M059J (cell line): ENCODE results near the gene TNK2. TPM values are rescaled to one million over a fixed set of nuclear protein-coding genes. Genes with fewer than 3 reads are reported as not detected.
"Not testable (repeated sequence)": the region's sequence is repeated elsewhere in the genome, so short reads cannot be mapped to it uniquely, and the experiment has no call there.

Experiments used
- DNase-seq: peaks from one replicate; pipeline ENCODE4 v3.0.0-alpha.2; 2012; ENCODE audit warnings: low read depth
- total RNA-seq: library from RNA; depleted of rRNA; stranded (reverse); fragments of >200 nt; shearing (Covaris generic); gene quantifications from 2 replicates; pipeline ENCODE4 v1.2.3, GENCODE V29; 2014

TNK2 gene
- total RNA-seq, 1 experiment from 2014 or later, result 13.9 TPM

- DNase-seq, result no peak
Observed at GRCh38 chr3:195885036-195885891, 23.1 kb downstream of the TNK2 start.

DNA sequence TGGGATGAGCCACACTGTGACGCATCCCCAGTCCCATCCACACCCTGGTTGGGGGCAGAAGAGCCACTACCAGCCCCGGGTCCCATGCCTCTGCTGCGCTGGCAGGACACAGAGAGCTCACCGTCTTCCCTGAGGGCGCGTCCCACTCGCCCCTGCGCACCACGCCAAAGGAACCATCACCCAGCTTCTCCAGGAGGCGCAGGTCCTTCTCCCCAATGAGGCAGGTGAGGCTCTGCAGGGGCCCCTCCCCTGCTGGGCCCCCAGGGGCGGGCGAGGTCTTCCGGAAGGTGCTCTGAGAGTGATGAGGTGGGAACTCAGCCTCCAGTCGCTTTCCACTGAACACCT is 23.7 kb downstream of the TNK2 start:
- DNase-seq, result no peak

- no peak for DNase-seq
Observed at GRCh38 chr3:195883801-195884200, 24.6 kb downstream of the TNK2 start.

DNA sequence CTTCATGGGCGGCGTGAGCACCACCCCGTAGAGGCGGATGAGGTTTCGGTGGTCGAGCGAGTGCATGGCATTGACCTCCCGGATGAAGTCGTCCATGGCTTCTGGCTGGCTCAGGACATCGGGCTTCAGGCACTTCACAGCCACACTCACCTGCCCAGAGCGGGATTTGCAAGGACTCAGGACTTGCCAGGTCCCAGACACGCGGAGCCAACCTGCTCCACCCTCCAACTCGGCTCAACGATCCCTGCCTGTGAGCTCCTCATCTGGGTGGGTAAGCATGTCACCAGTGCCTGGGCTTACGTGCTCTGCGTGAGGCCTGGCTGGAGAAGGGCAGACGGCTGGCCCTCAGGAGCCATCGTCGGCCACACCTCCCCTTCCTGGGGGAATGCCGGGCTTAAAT is 25.2 kb downstream of the TNK2 start:
- DNase-seq, result no peak

DNA sequence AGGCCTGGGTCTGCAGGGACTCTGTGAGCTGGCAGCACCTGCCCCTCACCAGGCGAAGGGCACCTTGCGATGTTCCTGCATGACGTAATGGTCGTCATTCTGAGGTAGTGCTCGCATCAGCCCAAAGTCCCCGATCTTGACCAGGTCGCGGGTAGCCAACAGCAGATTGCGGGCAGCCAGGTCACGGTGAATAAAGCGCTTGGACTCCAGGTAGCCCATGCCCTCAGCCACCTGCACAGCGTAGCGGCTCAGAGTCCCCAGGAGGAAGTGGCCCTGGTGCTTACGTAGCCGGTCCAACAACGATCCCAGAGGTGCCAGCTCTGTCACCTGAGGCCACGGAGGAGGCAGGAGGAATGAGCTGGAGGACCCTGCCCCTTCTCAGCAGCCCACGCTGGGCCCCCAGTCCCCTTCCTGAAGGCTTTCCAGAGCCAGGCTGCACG is 26.3 kb downstream of the TNK2 start:
- DNase-seq, result no peak

GRCh38 chr3:195881276-195881988 is 26.9 kb downstream of the TNK2 start:
- DNase-seq, result no peak

DNA sequence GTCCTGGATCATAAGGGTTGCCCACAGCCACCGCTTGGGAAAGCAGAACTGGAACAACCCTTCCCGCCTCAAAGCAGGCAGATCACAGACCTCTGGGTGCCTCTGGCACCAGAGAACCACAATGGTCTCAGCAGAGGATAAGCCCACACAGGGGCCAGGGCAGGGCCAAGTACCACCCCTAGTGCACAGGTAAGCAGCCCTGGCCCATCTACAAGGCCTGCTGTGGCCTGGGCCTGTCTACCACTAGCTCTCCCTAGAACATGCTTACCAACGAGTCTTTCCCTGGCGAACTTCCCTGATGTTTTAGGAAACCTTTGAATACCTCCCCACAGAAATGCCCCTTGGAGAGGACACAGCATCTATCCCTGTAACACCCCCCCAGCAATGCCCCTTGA is 28.3 kb downstream of the TNK2 start:
- DNase-seq, result no peak

GRCh38 chr3:195879416-195880036 is 28.8 kb downstream of the TNK2 start:
- DNase-seq, result no peak

GRCh38 chr3:195878424-195879274 is 29.7 kb downstream of the TNK2 start:
- no peak for DNase-seq

DNA sequence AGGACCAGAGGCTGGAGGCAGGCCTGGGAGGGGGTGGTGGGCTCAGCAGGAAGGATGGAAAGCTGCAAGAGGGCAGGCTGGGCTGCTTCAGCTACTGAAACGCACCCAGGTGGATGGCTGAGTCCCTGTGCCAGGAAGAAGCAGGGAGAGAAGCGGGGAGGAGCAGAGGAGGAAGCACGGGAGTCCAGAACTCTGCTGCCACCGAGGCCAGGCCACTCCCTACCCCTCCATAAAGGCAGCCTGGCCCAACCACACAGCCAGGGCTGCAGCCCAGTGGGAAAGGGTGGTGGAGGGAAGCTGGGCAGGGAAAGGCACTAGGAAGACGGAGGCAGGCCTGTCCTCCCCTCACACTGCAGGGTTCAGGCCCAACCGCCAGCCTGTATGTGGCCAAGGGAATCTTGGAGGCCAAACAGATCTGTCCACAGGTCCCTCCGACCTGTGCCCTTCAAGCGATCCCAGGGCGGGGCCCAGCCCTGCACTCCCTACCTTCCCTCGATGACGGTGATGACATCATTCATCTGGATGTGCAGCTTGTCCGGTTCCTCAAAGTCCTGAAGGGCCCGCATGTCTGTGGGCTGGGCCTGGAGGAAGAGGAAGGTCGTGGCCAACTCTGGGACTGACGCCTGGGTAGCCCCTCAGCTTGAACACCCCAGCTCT is 30.5 kb downstream of the TNK2 start:
- no peak for DNase-seq

- no peak for DNase-seq
Observed at GRCh38 chr3:195877136-195877715, 31.1 kb downstream of the TNK2 start.

DNA sequence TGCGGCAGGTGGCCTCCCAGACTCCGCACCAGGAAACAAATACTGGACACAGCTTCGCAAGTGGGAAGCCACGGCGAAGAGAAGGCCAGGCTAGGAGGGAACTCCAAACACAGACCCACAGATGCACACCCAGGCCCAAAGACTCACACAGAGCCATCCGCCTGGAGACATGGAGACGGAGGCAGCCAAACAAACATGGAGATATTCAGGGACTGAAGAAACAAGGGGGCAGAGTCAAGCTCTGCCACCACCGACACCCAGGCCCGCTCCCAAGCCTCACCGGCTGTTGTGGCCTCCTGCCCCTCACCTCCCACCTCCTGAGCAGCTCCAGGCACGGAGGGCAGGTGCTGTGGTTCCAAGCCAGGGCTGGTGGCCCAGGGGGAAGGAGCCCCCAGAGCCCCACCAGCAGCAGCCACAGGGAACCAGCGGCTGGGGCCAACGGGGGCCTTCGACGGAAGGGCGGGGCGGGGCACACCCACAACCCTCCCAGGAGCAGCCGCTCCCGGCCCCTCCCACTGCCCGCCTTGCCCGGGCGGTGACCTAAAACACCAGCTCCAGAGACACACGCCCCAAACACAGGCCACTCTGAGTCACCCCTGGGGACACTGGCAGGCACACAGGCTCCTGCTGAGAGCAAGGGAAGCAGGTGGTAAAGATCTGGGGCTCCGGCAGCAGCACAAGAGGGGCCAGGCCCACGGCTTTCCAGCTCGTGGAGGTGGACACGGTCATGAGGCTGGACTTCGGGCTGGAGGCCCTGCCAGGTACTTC is 31.9 kb downstream of the TNK2 start:
- no peak for DNase-seq

DNA sequence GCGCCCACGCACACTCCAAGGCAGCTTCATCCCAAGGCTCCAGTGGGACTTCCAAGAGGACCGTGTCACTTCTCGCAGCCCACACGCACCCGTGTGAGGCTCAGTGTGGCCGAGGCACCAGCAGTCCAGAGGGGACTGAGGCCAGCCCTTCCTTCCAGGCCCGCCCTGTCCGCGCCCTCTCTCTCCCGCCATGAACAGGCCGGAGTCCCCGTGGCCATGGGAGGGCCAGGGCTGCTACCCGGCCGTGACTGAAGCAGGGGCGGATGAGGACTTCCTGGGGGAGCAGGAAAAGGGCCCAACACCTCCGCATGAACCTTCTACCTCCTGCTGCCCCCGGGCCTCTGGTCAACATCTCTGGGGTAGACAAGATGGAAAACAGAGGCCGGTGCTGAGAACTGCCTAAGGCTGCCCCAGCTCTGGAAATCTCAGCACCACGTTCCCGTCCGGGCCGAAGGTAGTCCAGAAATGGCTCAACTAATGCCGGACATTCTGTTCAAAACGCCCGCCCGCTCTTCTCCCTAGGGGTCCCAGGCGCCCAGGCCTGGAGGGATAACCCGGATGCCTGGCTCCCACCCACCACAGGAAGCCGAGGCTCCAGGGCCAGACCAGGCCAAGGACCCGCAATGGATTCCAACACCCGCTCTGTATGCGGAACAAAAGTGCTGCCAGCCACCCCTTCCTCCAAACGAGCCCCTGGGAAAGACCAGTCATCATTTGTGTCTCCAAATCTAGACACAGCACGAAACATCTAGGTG is 32.7 kb downstream of the TNK2 start:
- DNase-seq, result no peak

DNA sequence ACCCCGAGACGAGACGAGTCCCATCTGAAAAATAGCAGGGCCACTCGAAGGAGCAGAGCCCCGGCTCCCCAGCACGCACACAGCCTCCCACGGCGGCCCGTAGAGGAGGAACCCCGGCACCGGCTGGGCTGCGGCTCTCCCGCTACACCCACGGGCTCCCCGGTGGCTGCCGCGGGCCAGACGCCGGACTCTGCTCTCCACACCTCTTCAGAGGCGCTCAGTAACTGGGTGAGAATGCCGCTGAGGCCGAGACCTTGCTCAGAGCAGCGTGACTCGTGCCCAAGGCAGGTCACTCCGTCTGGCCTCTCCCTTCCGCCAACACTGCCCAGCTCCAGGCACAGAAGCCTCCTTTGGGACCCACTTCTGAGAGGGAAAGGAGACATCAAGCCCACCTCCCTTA is 34.4 kb downstream of the TNK2 start:
- DNase-seq, result peak; percentile 44

DNA sequence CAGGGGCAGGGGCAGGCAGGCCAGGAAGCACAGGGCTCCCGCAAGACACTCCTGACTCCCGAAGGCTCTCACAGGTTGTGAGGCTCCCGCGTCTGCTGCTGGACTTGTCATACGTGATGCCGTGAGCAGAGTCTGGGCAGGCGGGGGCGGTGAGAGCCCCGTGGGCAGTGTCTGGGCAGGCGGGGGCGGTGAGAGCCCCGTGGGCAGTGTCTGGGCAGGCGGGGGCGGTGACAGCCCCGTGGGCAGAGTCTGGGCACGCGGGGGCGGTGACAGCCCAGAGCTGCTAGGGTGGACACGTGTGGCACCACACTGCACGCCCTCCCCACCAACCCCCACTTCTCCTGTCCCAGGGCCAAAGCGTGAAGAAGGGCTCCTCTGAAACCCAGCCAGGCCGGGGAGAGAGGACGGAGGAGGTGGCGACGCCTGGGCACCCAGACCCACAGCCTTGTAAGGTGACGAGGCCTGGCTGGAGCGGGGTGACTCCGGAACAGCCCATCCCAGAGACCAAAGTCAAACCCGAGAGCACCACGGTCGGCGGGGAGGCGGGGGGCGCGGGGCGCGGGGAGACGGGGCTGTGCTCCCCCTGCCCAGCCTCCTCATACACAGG is 35.0 kb downstream of the TNK2 start:
- no peak for DNase-seq

DNA sequence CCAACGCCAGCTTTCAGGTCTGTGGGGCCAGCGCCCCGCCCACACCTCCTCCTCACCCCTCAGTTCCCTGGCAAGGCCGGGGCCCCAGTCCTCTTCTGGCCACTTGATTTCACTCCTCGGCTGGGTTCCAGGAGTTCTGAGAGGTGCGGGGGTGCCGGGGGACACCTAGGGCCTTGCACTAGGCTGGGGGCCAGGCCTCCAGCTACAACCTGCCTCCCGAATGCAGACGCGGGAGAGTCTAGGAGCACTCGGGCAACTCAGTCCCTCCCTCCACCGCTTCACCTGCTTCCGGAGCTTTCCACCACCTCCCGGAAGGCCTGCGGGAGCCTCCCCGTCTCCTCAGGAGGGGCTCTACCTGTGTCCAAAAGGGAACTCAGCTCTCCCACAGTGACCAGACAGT is 35.6 kb downstream of the TNK2 start:
- no peak for DNase-seq

GRCh38 chr3:195872097-195872496 is 36.3 kb downstream of the TNK2 start:
- no peak for DNase-seq

GRCh38 chr3:195871686-195872085 is 36.7 kb downstream of the TNK2 start:
- not testable (repeated sequence) for DNase-seq

DNA sequence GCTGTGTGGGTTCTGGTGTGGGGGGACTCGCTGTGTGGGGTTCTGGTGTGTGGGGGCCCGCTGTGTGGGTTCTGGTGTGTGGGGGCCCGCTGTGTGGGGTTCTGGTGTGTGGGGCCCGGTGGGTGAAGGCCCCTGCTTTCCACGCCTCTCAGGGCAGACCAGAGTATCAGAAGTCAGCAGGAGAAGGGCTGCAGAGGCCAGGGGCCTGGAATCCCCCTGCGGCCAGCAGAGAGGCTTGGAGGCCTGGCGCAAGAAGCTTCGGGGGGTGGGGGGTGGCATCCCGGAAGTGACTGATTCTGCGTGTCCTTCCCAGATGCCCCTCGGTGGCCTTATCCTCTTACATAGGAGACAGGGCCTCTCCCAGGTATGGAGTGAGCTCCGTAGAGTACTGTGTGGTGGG is 37.4 kb downstream of the TNK2 start:
- no peak for DNase-seq
